COR-L47 (cell line): ENCODE results near the gene TBC1D8.

Experiments
- DNase-seq: peaks from one replicate; lab custom pipeline; 2025; lab: John Stamatoyannopoulos, UW

The TBC1D8 gene

DNA sequence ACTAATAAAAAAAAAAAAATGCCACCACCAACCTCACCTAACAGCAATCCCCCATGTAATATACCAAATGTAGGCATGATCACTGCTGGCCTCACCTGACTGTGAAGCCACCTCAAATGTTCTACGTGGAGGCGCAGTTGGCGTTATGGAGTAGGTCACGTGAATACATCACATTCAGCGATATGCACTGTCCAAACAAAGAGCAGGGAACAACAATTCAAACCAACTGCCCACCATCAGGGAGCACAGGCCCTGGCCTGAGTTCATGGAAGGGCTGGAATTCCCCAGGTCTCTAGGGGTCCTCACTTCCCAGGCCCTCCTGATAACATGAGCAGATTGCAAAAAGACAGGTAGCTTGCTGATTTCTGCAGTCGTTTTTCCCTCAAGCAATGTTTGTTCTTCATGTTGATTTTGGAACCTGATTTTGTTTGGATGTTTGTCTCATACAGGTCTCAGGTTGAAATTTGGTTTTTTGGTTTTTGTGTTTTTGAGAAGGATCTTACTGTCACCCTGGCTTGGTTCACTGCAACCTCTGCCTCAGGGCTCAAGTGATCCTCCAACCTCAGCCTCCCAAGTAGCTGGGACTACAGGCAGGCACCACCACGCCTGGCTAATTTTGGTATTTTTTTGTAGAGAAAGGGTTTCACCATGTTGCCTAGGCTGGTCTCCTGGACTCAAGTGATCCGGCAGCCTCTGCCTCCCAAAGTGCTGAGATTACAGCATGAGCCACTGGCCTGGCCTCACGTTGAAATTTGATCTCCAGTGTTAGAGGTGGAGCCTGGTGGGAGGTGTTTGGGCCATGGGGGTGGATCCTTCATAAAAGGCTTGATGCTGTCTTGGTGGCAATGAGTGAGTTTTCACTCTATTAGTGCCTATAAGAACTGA, 15.5 kb downstream of the TBC1D8 start:
- DNase-seq = no peak

DNA sequence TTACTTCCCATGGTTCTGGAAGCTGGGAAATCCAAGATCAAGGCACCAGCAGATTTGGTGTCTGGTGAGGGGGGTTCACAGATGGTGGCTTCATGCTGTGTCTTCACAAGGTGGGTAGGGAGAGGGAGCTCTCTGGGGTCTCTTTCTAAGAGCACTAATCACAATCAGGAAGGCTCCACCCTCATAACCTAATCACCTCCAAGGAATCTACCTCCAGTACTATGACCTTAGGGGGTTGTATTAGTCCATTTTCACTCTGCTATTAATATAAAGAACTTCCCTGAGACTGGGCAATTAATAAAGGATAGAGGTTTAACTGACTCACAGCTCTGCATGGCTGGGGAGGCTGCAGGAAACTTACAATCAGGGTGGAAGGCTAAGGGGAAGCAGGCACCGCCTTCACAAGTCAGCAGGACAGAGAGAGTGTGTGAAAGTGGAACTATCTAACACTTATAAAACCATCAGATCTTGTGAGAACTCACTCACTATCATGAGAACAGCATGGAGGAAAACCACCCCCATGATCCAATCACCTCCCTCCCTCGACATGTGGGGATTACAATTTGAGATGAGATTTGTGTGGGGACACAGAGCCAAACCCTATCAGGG, 17.6 kb downstream of the TBC1D8 start:
- DNase-seq = no peak

DNA sequence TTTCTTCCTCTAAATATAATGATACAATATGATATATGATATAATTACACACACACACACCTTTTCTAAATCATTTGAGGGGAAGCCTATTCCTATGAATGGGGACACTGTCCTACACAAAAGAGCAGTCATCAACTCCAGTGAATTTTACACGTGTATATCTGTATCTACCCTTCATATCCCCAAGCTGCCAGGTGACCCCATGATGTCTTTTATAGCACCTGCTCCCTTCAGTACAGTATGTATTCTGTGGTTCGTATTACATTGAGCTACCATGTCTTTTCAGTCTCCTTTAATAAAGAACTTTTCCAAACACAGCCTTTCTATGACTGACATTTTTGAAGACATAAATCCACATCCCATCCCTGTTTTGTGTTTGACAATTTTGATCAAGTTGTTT, 19.0 kb downstream of the TBC1D8 start:
- DNase-seq = no peak

DNA sequence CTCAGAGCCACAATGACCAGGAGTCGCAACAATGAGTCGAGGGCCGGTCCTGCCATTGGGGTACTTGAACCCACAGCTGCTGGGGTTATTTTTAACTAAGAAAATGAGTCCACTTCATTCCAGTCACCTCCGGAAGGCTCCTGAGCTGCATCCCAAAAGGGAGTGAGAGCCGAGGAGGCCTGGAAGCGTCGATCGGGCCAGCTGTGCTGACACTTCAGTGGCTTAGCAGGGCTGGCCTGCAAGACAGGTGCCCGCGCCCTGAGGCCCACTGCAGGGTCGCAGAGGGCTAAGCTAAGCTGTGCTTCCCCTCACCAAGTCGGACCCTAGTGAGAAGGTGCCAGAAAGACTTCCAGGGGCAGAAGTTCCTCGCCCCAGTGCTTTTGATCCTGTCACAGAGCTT, 21.1 kb downstream of the TBC1D8 start:
- DNase-seq = no peak

DNA sequence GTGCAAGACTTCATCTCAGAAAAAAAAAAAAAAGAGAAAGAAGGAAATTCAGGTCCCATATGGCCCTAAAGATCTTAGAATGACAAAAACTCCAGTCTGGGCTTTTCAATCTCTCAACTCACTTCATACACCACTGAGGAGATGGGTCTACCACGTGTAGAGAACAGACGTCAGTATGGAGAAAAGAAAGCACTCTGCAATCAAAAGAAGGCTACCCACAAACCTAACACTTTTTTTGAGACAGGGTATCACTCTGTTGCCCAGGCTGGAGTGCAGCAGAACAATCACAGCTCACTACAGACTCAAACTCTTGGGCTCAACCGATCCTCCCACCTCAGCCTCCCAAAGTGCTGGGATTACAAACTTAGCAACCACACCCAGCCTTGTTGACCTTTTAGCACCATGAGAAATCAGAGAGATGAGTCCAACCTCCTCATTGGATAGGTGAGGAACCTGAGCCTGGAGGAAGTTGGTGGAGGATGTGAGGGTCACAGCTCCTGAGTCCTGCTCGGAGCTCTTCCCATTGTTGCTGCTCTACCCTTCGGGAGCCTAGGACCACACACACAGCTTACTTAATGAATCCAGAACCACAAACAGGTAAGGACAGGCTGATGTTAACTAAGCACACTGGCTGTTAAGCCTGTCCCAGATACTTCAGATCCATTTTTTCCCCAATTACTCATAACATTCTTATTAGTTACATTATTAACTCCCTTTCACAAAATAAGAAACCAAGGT, 23.7 kb downstream of the TBC1D8 start:
- DNase-seq = no peak

DNA sequence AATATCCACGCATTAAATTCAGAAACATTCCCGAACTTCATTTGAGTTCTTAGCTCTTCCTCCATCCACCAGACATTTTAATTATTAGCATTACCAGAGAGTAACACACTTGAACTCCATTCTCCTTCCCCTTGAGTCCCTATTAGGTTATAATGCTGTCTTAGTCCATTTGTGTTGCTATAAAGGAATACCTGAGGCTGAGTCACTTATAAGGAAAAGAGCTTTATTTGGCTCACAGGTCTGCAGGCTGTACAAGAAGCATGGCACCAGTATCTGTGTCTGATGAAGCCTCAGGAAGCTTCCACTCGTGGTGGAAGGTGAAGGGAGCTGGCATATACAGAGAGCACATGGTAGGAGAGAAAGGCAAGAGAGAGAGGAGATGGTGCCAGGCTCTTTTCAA, 25.4 kb downstream of the TBC1D8 start:
- DNase-seq = no peak

DNA sequence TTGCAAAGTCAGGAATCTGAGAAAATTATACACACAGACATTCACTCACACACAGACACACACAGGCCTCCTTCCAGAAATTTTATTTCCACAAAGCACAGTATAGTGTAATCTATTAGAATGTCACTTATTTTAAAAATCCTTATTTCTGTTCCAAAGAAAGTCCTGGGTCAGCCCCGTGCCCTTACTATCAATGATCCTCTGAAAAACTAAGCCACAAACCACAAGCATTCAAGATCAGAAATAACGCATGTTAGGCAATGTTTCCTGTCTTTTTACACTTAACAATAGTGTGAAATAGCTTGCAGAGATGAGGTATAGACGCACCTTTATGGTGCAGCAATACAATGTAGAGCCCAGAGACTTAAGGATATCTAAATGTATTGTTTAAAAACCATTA, 25.8 kb downstream of the TBC1D8 start:
- DNase-seq = no peak

DNA sequence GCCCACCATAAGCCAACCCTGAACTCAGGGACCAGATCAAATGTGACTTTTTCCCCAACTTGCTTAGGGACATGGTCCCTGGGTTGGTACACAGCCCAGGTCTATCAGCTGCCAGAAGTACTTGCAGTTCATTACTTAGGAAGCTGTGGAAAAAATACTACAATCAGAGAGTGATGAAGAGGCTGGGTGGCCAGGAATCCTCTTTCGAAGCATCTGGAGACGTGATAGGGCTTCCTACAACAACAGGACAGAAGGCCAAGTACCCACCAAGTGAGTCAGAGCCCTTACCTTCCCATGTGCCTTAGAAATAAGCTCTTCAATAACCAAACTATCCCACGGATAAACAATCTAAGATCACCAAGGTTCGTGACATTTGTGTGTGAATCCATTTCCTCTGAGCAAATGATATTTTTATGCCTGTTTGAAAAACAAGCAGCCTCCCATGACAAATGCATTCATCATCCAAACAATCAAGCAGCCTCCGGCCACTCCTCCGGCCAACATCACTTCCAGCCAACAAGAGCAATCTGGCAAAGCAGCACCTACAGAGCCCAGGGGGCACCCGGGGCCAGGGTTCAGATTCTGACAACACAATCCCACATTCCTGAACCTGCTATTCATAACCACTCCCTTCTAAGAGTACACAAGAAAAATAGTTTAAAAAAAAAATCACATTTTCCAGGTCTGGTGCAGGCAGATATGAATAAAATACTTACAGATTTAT, 26.4 kb downstream of the TBC1D8 start:
- DNase-seq = no peak

DNA sequence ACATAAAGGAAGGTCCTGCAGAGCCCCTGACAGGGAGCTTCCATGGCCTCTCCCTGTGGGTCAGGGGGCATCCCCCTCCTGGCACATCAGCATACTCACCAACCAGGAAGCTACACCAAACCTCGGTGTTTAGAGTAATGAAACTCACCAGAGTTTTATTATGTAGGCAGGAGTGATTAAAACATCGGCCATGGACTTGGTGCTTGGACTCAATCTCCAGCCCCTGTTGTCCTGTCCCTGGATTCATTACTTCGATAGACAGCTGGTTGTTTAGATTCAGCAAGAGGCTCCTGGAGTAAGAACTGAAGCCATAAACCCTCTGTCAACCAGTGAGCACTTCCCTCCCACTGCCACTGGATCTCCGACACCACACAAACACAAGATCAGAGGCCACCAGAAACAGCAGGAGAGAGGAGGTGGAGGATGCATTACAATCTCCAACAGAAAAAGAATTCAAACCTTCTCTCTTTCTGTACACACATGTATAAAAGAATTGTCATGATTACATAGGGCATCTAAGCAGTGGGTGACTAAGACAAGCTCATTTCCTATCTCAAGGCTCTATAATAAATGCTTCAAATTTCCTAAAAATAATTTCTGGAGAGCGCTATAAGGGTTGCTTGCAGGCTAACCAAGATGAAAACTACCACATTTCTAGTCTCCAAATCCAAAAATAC, 27.2 kb downstream of the TBC1D8 start:
- DNase-seq = no peak

DNA sequence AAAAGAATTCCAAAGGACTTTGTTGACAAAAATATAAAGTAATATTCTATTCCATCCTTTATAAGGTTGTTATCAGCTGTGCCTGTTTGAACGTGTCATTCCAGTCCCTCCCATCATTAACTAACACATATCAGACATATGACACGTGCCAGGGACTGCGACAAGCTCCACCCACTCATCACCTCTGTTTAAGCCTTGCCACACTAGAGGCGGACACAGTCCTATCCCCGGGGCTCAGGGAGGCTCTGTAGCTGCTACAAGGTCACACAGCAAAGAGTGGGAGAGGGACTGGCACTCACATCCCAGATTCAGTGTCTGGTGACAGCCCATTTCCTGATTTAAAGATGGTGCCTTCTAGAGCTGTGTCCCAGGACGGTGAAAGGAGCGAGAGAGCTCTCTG, 30.0 kb downstream of the TBC1D8 start:
- no peak for DNase-seq

DNA sequence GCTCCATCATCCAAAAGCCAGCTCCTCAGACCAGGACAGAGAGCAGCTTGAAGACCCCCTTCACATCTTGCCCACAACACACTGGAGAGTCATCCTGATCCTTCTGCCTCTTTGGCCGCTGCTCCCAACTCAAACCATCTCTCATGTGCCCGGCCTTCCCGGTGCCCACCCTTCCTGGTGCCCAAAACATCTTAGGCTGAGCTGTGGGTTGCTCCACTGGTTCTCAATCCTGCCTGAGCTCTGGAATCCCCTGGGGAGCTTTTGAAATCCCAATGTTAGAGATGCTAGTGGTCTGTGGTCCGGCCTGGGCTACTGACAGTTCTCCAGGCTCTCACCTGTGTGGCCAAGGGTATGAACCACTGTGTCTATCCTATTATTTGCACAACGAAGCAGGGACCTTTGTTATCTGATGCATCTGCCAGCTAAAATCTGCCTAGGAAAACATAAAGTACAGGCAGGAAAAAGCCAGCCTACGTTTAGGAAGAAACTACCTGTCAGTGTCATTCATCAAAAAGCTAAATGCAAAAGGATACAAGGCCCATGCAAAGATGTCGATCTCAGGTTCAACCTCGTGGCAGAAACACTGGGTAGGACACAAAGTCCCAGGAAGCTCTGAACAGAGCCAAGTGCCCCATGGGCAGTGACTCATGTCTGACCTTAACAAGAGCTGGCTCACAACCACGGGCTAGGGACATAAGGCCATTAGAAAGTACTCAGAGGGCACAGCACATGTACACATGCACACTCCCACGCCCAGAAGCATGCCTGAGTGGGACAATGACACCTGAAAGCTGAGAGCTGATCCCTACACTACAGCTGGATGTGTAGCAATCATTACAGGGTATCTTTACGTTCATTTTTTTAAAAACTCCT, 30.8 kb downstream of the TBC1D8 start:
- no peak for DNase-seq

DNA sequence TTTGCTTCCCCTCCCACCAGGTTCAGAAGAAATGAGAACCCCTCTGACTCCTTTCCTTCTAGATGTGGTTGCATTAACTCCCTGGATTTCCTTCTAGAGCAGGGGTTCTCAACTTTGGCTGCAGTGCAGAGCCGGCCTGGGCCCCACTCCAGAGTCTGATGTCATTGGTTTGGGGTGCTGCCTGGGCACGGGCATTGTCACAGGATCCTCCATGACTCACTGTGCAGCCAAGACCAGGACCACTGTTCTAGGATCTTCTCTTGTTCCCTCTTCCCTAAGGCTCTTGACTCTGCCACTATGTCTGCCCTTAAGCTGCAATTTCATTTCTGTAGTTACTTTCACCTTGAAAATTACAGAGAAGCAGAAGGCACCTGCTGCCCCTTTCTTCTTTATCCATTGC, 31.8 kb downstream of the TBC1D8 start:
- DNase-seq = no peak

DNA sequence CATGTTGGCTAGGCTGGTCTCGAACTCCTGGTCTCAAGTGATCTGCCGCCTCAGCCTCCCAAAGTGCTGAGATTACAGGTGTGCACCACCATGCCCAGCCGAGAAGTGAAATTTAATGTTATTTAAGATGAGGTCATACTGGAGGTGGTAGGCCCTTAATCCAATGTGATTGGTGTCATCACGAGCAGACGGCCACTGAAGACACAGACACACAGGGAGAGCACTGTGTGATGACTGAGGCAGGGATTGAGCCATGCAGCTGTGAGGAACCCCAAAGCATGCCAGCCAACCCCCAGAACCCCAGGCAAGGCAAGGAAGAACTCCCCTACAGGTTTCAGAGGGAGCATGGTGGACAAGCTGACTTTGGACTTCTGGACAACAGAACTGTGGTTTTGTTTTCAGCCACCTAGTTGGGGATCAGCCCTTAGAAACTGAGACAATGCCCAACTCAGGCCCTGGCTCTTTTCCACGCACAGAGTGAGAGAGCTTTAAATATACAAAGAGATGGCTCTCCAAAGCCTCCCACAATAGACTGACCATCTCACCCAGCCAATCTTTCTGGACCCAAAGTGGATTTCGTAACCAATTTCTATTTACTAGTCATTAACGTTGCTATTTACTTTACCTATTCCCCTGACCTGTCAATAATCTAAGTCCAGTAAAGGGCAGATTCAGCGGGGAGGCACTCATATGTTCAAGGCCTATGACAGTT, 34.2 kb downstream of the TBC1D8 start:
- DNase-seq = no peak

DNA sequence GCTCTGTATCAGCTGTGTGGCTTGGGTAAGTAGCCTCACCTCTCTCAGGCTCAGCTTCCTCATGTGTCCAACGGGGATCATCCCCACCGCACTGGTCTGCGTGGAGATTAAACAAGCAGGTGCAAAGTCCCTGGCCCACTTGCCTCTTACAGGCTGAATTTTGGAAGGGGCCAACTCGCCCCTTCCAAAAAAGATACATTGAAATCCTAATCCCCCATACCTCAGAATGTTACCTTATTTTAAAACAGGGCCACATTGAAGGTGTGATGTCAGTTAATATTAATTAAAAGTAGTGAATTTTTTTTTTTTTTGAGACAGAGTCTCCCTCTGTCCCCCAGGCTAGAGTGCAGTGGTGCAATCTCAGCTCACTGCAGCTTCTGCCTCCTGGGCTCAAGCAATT, 34.8 kb downstream of the TBC1D8 start:
- no peak for DNase-seq

DNA sequence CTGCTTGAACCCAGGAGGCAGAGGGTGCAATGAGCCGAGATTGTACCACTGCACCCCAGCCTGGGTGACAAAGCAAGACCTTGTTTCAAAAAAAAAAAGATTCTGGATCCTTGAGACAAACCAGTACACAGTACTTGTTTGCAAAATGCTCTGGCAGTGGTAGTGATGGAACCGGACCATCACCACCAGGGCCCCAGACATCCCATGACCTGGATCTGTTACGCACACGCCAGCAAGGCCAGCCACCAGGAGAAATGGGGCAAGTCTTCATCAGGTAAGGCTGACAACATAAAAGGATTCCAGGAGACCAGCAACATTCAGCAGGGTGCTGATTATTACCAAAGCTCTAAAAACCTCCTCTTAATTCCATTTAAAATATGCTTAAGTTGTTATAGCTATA, 35.5 kb downstream of the TBC1D8 start:
- DNase-seq = no peak

DNA sequence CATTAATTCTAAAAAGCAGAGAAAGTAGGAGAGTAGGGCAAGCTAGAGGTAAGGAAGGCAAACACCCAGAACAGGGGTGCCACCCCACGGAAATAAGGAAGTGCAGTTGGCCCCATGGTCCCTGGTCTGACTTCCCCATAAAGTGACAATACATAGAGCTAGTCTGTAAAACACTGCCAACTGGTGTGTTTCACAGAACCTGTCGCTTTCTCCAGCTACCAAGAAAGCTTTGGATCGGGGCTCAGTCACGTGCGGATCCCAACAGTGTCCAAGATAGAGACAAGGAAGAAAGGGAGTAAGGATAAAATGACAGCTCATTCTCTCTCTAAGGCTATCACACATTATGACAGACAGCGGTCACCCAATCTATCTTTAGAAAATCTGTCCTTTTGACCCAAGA, 36.4 kb downstream of the TBC1D8 start:
- DNase-seq = no peak

DNA sequence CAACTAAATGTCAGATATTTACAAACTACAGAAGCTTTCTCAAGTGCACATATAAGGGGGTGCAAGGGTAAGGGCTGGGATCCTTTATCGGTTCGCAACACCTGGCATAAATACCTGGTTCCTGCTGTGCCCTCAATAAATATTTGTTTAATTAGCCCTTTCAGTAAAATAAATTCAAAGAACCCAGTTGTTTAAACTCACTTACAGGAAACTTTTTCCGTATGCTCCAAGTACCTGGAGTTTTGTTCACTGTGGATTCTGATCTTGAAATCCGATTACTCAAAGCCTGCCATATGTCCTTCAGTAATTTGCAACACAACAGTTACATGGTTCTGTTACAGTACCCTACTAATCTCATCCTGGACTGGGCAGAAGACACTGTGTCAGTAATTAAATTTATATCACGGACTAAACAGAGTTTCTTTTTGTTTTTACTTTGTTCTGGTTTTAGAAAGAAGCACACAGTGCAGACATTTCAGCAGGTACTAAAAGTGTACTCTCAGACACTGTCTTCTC, 36.9 kb downstream of the TBC1D8 start:
- DNase-seq = no peak

DNA sequence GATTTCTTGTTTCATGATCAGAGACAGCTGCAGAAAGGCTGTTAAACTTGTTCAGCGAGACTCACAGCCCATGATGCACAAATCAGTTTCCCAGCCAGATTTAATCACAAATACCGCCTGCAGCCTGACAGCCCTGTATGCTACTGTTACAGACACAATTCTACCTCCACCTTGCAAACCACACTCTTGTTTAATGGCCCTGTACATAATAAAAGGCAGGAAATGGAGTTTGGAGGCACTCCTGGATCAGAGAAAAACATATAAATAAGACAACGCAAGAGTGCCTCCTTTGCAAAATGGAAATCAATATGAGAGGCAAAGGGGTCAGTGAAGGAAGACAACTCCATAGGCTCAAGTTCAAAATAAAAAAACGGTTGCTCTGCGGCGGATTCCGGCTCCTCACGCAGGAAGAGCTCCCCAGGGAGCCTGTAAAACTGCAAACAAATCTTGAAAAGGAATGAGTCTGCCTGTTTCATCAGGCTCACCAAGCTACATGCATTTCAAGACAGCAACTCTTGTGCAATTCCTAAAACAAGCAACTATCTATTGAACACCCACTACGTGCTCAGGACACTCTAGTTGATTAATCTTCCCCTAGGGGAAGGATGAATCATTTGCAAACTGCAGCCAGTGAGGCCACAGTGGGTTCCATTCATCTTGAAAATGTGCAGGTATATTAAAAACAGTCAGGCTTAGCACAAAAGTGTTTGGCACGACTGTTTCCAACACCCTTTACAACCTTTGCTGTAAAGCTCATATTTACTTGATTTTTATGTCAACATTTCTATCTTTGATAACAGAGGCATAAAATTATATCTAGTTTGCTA, 37.5 kb downstream of the TBC1D8 start:
- peak; percentile 56 for DNase-seq

DNA sequence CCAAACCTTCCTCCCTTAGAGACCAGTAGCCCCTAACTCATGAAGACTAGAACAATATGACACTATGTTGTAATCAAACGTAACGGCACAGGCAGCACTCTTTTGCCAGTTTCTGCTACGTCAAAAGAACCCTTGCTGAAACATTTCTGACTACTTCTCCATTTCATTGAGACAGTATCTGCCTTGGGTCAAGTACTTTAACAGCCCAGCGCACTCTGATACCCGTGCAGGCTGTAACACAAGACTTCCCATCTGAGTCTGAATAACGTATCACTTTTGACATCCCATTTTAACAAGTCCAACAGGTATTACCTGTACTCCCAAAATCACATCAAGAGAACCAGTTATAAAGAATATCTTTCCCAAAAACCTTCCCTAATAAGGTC, 38.4 kb downstream of the TBC1D8 start:
- DNase-seq = no peak
